SU-DHL-6 (cell line): ENCODE data around the gene GRAMD1B.

Source experiments
- CTCF ChIP-seq: fragments of 200-600 bp; sonication (generic); IDR thresholded peaks from one replicate; pipeline ENCODE4 v1.5.1; 2017; ENCODE audit warnings: antibody characterized with exemption, mild to moderate bottlenecking, low read length, moderate library complexity; ENCODE audit not compliant: insufficient read depth, poor library complexity, severe bottlenecking
- EZH2phosphoT487 ChIP-seq: fragments of 200-600 bp; sonication (generic), shearing (Covaris generic); conservative IDR thresholded peaks from 2 replicates; pipeline ENCODE4 v1.6.1; 2018; ENCODE audit warnings: mild to moderate bottlenecking, antibody characterized with exemption, low read length, moderate library complexity, mixed read lengths

- TF ChIP-seq CTCF (no peak), EZH2phosphoT487 (no peak)
Measured at GRCh38 chr11:123381149-123381548, 48.9 kb upstream of the GRAMD1B start.
